Gastrocnemius medialis (tissue), 4 donors: ENCODE data around the gene CFAP53. TPM values are rescaled to one million over a fixed set of nuclear protein-coding genes. Genes with fewer than 3 reads are reported as not detected.
A peak's percentile ranks its signal among the peaks of the same experiment; 100 is the strongest.
"Not testable (repeated sequence)": the region's sequence is repeated elsewhere in the genome, so short reads cannot be mapped to it uniquely, and the experiment has no call there.

Experiments used
- ATAC-seq, 2 donors: fragments of 150-250 bp; one replicate each; pipeline ENCODE4 v1.9.1; 2016
- DNase-seq, 2 donors: peaks; one replicate each; pipeline ENCODE4 v3.0.0-alpha.2; 2019
- H3K27ac ChIP-seq, 4 donors: fragments of 200-600 bp; sonication (generic); 1 replicate in 1 of 4; 2 replicates in 3 of 4; pipeline ENCODE4 v1.5.1; 2016 to 2018; ENCODE audit warnings: mild to moderate bottlenecking in 2 of 4, moderate library complexity in 1 of 4
- H3K27me3 ChIP-seq, 3 donors: fragments of 200-600 bp; sonication (generic) in 2 of 3; 1 replicate in 1 of 3; 2 replicates in 2 of 3; pipeline versions ENCODE4 v1.5.1 to v1.6.0; 2016 to 2019; ENCODE audit warnings: mild to moderate bottlenecking in 1 of 3, moderate library complexity in 1 of 3
- H3K36me3 ChIP-seq, 2 donors: fragments of 200-600 bp; sonication (generic) in 1 of 2; one replicate each; pipeline ENCODE4 v1.5.1; 2017 to 2018
- H3K4me1 ChIP-seq, 2 donors: fragments of 200-600 bp; sonication (generic) in 1 of 2; one replicate each; pipeline ENCODE4 v1.5.1; 2016 to 2017; ENCODE audit warnings: mild to moderate bottlenecking in 2 of 2
- H3K4me3 ChIP-seq, 4 donors: fragments of 200-600 bp; sonication (generic) in 3 of 4; 1 replicate in 1 of 4; 2 replicates in 3 of 4; pipeline ENCODE4 v1.5.1; 2016 to 2019; ENCODE audit warnings: mild to moderate bottlenecking in 2 of 4
- H3K9me3 ChIP-seq, 3 donors: fragments of 200-600 bp; sonication (generic) in 2 of 3; 1 replicate in 1 of 3; 2 replicates in 2 of 3; pipeline ENCODE4 v1.5.1; 2016 to 2019
- CTCF ChIP-seq, 5 experiments: fragments of 450-650 bp in 3 of 5; fragments of 200-600 bp in 2 of 5; sonication (generic) in 2 of 5; IDR thresholded peaks in 4 of 5; conservative IDR thresholded peaks in 1 of 5; 1 replicate in 4 of 5; 2 replicates in 1 of 5; pipeline ENCODE4 v1.5.1; 2016 to 2019; ENCODE audit warnings: antibody characterized with exemption in 5 of 5, mild to moderate bottlenecking in 3 of 5, moderate library complexity in 3 of 5
- POLR2A ChIP-seq, 2 donors: fragments of 450-650 bp; IDR thresholded peaks; one replicate each; pipeline ENCODE4 v1.6.1; 2017; ENCODE audit warnings: antibody characterized with exemption in 2 of 2, mild to moderate bottlenecking in 2 of 2, moderate library complexity in 2 of 2
- in situ Hi-C, 4 donors: fragments of 200-750 bp; cut with MboI; loops; one replicate each; pipeline versions ENCODE4 v1.15.0 to v1.8.0; 2017; ENCODE audit warnings: low sequenced_read_pairs in 4 of 4
- intact Hi-C: fragments of 100-400 bp; cut with DNase I; formaldehyde crosslinking; loops from one replicate; pipeline ENCODE4 v1.15.1; 2023; ENCODE audit warnings: low total_unique reads
- total RNA-seq, 4 donors: library from RNA; depleted of rRNA; stranded (reverse); fragments of >200 nt; gene quantifications; one replicate each; pipeline versions ENCODE4 v1.1.0 to v1.2.3, GENCODE V29; 2016

The CFAP53 gene
- total RNA-seq, 4 donors from 2014 or later, result 1.3 to 1.4 (median 1.4) TPM; not detected in 1

GRCh38 chr18:50298443-50299284 lies 32.4 kb upstream of the CFAP53 start:
- H3K36me3 ChIP-seq, result no peaks in the 10 kb centered on the region
- in situ Hi-C loops (loop anchor here in 3 of 4 donors (25.0 kb wide), 4 partner anchors 486 to 889 kb away; partner anchors contain the start of genes C18orf32 (in 3 of the 3), RPL17 (in 3 of the 3), ACAA2 (in 2 of the 3) and SMAD4 (in 2 of the 3)), intact Hi-C loops (no loop called here)
- H3K9me3 ChIP-seq, result no peaks in the 10 kb centered on the region
- TF ChIP-seq POLR2A (IDR thresholded peaks at IDR 0.05) (no peak), CTCF (IDR thresholded peaks at IDR 0.05 in 4 of 5, conservative IDR thresholded peaks at IDR 0.05 in 1 of 5) (no peak)
- H3K4me3 ChIP-seq, result peak overlapping the region; percentile 40 to 69 (median 53)
- DNase-seq (no peak), ATAC-seq (no peak)
- peaks cover 0 to 9% of the 10 kb centered on the region in 2 donors for H3K4me1 ChIP-seq
- H3K27me3 ChIP-seq, result peaks cover 18 to 36% (median 18%) of the 10 kb centered on the region in 3 donors
- no peak overlapping the region for H3K27ac ChIP-seq

- peak overlapping the region; percentile 40 to 69 (median 53) for H3K4me3 ChIP-seq
- ATAC-seq (peak; percentile 76 to 79), DNase-seq (peak; percentile 41 to 60)
- H3K27ac ChIP-seq, result no peak overlapping the region
- intact Hi-C loops (no loop called here), in situ Hi-C loops (loop anchor here in 3 of 4 donors (25.0 kb wide), 4 partner anchors 486 to 889 kb away; partner anchors contain the start of genes C18orf32 (in 3 of the 3), RPL17 (in 3 of the 3), ACAA2 (in 2 of the 3) and SMAD4 (in 2 of the 3))
- TF ChIP-seq POLR2A (IDR thresholded peaks at IDR 0.05) (no peak), CTCF (IDR thresholded peaks at IDR 0.05 in 4 of 5, conservative IDR thresholded peaks at IDR 0.05 in 1 of 5) (no peak)
- H3K36me3 ChIP-seq, result no peaks in the 10 kb centered on the region
- peaks cover 15 to 27% (median 18%) of the 10 kb centered on the region in 3 donors for H3K27me3 ChIP-seq
- no peaks in the 10 kb centered on the region for H3K9me3 ChIP-seq
- peaks cover 0 to 9% of the 10 kb centered on the region in 2 donors for H3K4me1 ChIP-seq
Measured at GRCh38 chr18:50297621-50298442, 31.5 kb upstream of the CFAP53 start.

DNA sequence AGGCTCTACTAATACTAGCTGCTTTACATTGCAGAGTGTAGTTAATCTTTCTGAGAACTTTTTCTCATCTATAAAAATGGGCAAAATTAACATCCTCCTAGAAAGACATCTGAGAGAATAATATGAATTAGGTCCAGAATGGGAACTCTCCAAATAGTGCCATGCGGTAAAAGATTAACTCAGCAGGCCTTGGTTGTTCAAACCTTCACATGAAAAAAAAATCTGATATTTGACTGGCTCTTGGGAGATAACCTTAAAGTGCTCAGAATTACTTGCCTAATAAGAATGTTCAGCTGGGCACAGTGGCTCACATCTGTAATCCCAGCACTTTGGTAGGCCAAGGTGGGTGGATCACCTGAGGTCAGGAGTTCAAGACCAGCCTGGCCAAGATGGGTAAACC lies 26.7 kb upstream of the CFAP53 start:
- no peak for DNase-seq
- no peaks in the 10 kb centered on the region for H3K9me3 ChIP-seq
- in situ Hi-C loops (loop anchor here in 3 of 4 donors (25.0 kb wide), 4 partner anchors 481 to 894 kb away; partner anchors contain the start of genes C18orf32 (in 3 of the 3), RPL17 (in 3 of the 3), ACAA2 (in 2 of the 3) and SMAD4 (in 2 of the 3)), intact Hi-C loops (no loop called here)
- peaks cover 0 to 2% (median 0%) of the 10 kb centered on the region in 3 donors for H3K27me3 ChIP-seq
- H3K4me3 ChIP-seq, result no peak overlapping the region
- no peak for TF ChIP-seq POLR2A (IDR thresholded peaks at IDR 0.05)
- TF ChIP-seq CTCF (IDR thresholded peaks at IDR 0.05 in 4 of 5, conservative IDR thresholded peaks at IDR 0.05 in 1 of 5), result no peak
- H3K4me1 ChIP-seq, result peaks cover 0 to 4% of the 10 kb centered on the region in 2 donors
- H3K36me3 ChIP-seq, result no peaks in the 10 kb centered on the region
- no peak for ATAC-seq
- no peak overlapping the region for H3K27ac ChIP-seq

DNA sequence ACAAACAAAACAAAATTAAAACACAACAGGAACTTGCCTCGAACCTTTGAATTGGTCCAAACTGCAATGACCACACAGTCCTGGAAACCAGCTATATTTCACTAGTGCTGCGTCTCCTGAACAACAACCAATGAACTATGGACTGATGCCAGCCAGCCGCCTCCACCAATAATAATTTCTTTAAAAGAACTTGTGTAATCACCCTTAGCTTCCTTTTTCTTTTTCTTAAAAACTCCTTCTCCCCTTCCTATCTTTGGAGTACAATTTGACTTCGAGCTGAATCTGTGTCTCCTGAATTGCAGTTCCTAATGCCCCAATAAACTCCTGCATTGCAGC lies 22.8 kb upstream of the CFAP53 start:
- no peak for TF ChIP-seq POLR2A (IDR thresholded peaks at IDR 0.05)
- TF ChIP-seq CTCF (IDR thresholded peaks at IDR 0.05 in 4 of 5, conservative IDR thresholded peaks at IDR 0.05 in 1 of 5), result no peak
- H3K9me3 ChIP-seq, result no peaks in the 10 kb centered on the region
- H3K4me3 ChIP-seq, result no peak overlapping the region
- ATAC-seq, result no peak
- no peaks in the 10 kb centered on the region for H3K27me3 ChIP-seq
- H3K36me3 ChIP-seq, result peaks cover 0 to 11% of the 10 kb centered on the region in 2 donors
- intact Hi-C loops, result loop anchor here (5.0 to 10.0 kb wide), 6 partner anchors 68 to 1744 kb away; partner anchors contain the start of genes ACAA2, MEX3C and SMAD4
- H3K4me1 ChIP-seq, result no peaks in the 10 kb centered on the region
- no peak for DNase-seq
- no peak overlapping the region for H3K27ac ChIP-seq
- in situ Hi-C loops, result loop anchor here in 3 of 4 donors (25.0 kb wide), 4 partner anchors 477 to 898 kb away; partner anchors contain the start of genes C18orf32 (in 3 of the 3), RPL17 (in 3 of the 3), ACAA2 (in 2 of the 3) and SMAD4 (in 2 of the 3)

DNA sequence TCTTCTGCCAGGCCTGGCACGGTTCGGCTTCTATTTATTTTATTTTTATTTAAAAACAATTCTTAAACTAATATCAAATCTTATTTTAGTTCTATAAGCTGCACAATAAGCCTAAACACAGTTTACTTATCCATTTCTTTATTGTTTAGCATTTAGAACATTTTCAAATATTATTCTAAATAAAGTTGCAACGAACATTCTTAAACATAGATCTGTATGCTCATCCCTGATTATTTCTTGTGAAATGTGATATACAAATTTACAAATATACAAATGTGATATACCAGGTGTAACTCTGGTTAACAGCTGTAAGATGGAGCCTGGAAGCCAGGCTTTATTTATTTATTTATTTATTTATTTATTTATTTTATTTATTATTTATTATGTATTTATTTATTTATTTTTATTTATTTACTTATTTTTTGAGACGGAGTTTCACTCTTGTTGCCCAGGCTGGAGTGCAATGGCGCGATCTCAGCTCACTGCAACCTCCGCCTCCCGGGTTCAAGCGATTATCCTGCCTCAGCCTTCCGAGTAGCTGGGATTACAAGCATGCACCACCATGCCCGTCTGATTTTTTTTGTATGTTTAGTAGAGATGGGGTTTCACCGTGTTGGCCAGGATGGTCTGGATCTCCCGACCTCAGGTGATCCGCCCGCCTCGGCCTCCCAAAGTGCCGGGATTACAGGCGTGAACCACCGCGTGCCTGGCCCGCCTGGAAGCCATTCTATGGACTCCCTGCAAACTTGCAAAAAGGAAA lies 22.2 kb upstream of the CFAP53 start:
- H3K4me1 ChIP-seq, H3K27me3 ChIP-seq, ATAC-seq, H3K9me3 ChIP-seq, DNase-seq: not testable (repeated sequence)
- Histone ChIP-seq H3K36me3 (peaks cover 0 to 16% of the 10 kb centered on the region in 2 donors), H3K27ac (peak overlapping the region; percentile 82 to 93 (median 91)), H3K4me3 (peak overlapping the region; percentile 73 to 97 (median 84))
- in situ Hi-C loops (loop anchor here in 3 of 4 donors (25.0 kb wide), 4 partner anchors 476 to 899 kb away; partner anchors contain the start of genes C18orf32 (in 3 of the 3), RPL17 (in 3 of the 3), ACAA2 (in 2 of the 3) and SMAD4 (in 2 of the 3)), intact Hi-C loops (loop anchor here (5.0 to 10.0 kb wide), 6 partner anchors 69 to 1744 kb away; partner anchors contain the start of genes ACAA2, MEX3C and SMAD4)
